HEK293 (cell line): ENCODE measurements around the gene TMEM270.

Experiments used
- CTCF ChIA-PET: fragments of 350-600 bp; formaldehyde crosslinking; extraction: SDS; loops from one replicate; lab custom pipeline; 2021; ENCODE audit warnings: antibody characterized with exemption; lab: Yijun Ruan, JAX
- POLR2A ChIA-PET: fragments of 300-600 bp; formaldehyde crosslinking; extraction: SDS; loops from one replicate; lab custom pipeline; 2020; ENCODE audit warnings: antibody characterized with exemption, inconsistent platforms; lab: Yijun Ruan, JAX
- H3K27ac ChIP-seq: fragments of 200-500 bp; sonication (Bioruptor generic); 2 replicates; pipeline ENCODE4 v1.5.1; 2014; ENCODE audit warnings: low read depth, low read length, control low read depth, inconsistent platforms; ENCODE audit errors: extremely low read depth
- H3K36me3 ChIP-seq, 2 experiments: fragments of 200-500 bp in 1 of 2; sonication (Bioruptor generic) in 1 of 2; 1 replicate in 1 of 2; 2 replicates in 1 of 2; pipeline ENCODE4 v1.5.1; 2014 to 2017; ENCODE audit warnings: inconsistent platforms in 2 of 2, low read length in 2 of 2; ENCODE audit not compliant: control insufficient read depth in 2 of 2, insufficient read depth in 1 of 2
- H3K4me1 ChIP-seq: fragments of 200-500 bp; sonication (Bioruptor generic); 2 replicates; pipeline ENCODE4 v1.5.1; 2014; ENCODE audit warnings: mild to moderate bottlenecking, low read length, inconsistent platforms; ENCODE audit not compliant: control insufficient read depth, insufficient read depth
- H3K4me3 ChIP-seq: 2 replicates; pipeline ENCODE4 v1.5.1; 2011; ENCODE audit warnings: low read depth, mild to moderate bottlenecking, control low read depth, low read length, moderate library complexity
- H3K9me3 ChIP-seq: fragments of 200-500 bp; sonication (Bioruptor generic); 2 replicates; pipeline ENCODE4 v1.5.1; 2014; ENCODE audit warnings: low read depth, low read length, inconsistent platforms; ENCODE audit not compliant: control insufficient read depth, insufficient read depth
- GFI1B ChIP-seq: fragments of 450-650 bp; formaldehyde crosslinking; IDR thresholded peaks from 2 replicates; pipeline ENCODE4 v1.5.1; 2016; ENCODE audit warnings: missing biosample characterization, missing genetic modification characterization
- INSM2 ChIP-seq: fragments of 450-650 bp; formaldehyde crosslinking; IDR thresholded peaks from 2 replicates; pipeline ENCODE4 v1.5.1; 2016; ENCODE audit warnings: missing biosample characterization, missing genetic modification characterization
- KLF17 ChIP-seq: fragments of 450-650 bp; formaldehyde crosslinking; IDR thresholded peaks from 2 replicates; pipeline ENCODE4 v1.5.1; 2016; ENCODE audit warnings: missing biosample characterization, missing genetic modification characterization
- OVOL3 ChIP-seq: fragments of 450-650 bp; formaldehyde crosslinking; IDR thresholded peaks from 2 replicates; pipeline ENCODE4 v1.5.1; 2016; ENCODE audit warnings: missing biosample characterization, missing genetic modification characterization
- PRDM1 ChIP-seq: fragments of 450-650 bp; formaldehyde crosslinking; IDR thresholded peaks from 2 replicates; pipeline ENCODE4; 2016; ENCODE audit warnings: missing biosample characterization, missing genetic modification characterization
- PRDM10 ChIP-seq: fragments of 450-650 bp; formaldehyde crosslinking; IDR thresholded peaks from 2 replicates; pipeline ENCODE4 v1.5.1; 2016; ENCODE audit warnings: missing biosample characterization, missing genetic modification characterization
- SETDB1 ChIP-seq: IDR thresholded peaks from one replicate; pipeline ENCODE4 v1.6.1; 2017; ENCODE audit warnings: mild to moderate bottlenecking, low read length, moderate library complexity, mixed read lengths; ENCODE audit not compliant: insufficient read length
- ZBTB1 ChIP-seq: fragments of 450-650 bp; formaldehyde crosslinking; IDR thresholded peaks from 2 replicates; pipeline ENCODE4 v1.5.1; 2016; ENCODE audit warnings: missing biosample characterization, missing genetic modification characterization
- ZFP69B ChIP-seq: fragments of 450-650 bp; formaldehyde crosslinking; IDR thresholded peaks from 2 replicates; pipeline ENCODE4 v1.5.1; 2016; ENCODE audit warnings: missing biosample characterization, missing genetic modification characterization
- ZNF350 ChIP-seq: fragments of 450-650 bp; formaldehyde crosslinking; IDR thresholded peaks from 2 replicates; pipeline ENCODE4 v1.5.0; 2017; ENCODE audit warnings: missing biosample characterization, mild to moderate bottlenecking, missing genetic modification characterization
- ZNF398 ChIP-seq: fragments of 450-650 bp; formaldehyde crosslinking; IDR thresholded peaks from 2 replicates; pipeline ENCODE4 v1.5.1; 2017; ENCODE audit warnings: missing biosample characterization, missing genetic modification characterization
- ZNF621 ChIP-seq: fragments of 450-650 bp; formaldehyde crosslinking; IDR thresholded peaks from 2 replicates; pipeline ENCODE4 v1.5.1; 2017; ENCODE audit warnings: missing biosample characterization, missing genetic modification characterization
- ZNF629 ChIP-seq: fragments of 450-650 bp; formaldehyde crosslinking; IDR thresholded peaks from 2 replicates; pipeline ENCODE4 v1.5.1; 2017; ENCODE audit warnings: missing biosample characterization, missing genetic modification characterization
- ZNF76 ChIP-seq: fragments of 450-650 bp; formaldehyde crosslinking; IDR thresholded peaks from 2 replicates; pipeline ENCODE4; 2016; ENCODE audit warnings: low read depth, missing biosample characterization, missing genetic modification characterization, borderline replicate concordance

Gene TMEM270

GRCh38 chr7:73894733-73895551 lies 34.0 kb downstream of the TMEM270 start:
- H3K4me1 ChIP-seq = no peaks in the 10 kb centered on the region
- CTCF ChIA-PET = interaction anchor here (0.6 to 1.2 kb wide), 3 partner anchors 130 to 158 kb away, joined by 3 read pairs; no protein-coding TSS in a partner anchor
- no peak overlapping the region for H3K4me3 ChIP-seq
- H3K9me3 ChIP-seq = no peaks in the 10 kb centered on the region
- H3K27ac ChIP-seq = no peak overlapping the region
- TF ChIP-seq OVOL3 (tag by site-specific recombination) = no peak
- TF ChIP-seq ZNF398 = no peak
- TF ChIP-seq PRDM10 (tag by site-specific recombination) = no peak
- no peak for TF ChIP-seq ZNF76 (tag by site-specific recombination)
- no peak for TF ChIP-seq ZFP69B (tag by site-specific recombination)
- no peak for TF ChIP-seq KLF17 (tag by site-specific recombination)
- TF ChIP-seq PRDM1 (tag by site-specific recombination) = no peak
- POLR2A ChIA-PET = interaction anchor here (0.6 kb wide), 1 partner anchor 125 kb away, joined by 4 read pairs; no protein-coding TSS in a partner anchor
- no peaks in the 10 kb centered on the region for H3K36me3 ChIP-seq

GRCh38 chr7:73895626-73896025 lies 34.7 kb downstream of the TMEM270 start:
- no peaks in the 10 kb centered on the region for H3K9me3 ChIP-seq
- ChIA-PET POLR2A (no interaction called here), CTCF (interaction anchor here (0.7 to 1.2 kb wide), 2 partner anchors 129 to 134 kb away, joined by 3 read pairs; no protein-coding TSS in a partner anchor)
- no peaks in the 10 kb centered on the region for H3K4me1 ChIP-seq
- peak; percentile 46 for TF ChIP-seq SETDB1
- no peak for TF ChIP-seq ZBTB1
- no peaks in the 10 kb centered on the region for H3K36me3 ChIP-seq
- H3K4me3 ChIP-seq = no peak overlapping the region
- no peak overlapping the region for H3K27ac ChIP-seq

- no peaks in the 10 kb centered on the region for H3K4me1 ChIP-seq
- no peaks in the 10 kb centered on the region for H3K9me3 ChIP-seq
- ChIA-PET CTCF (interaction anchor here (0.7 to 1.0 kb wide), 2 partner anchors 10 to 181 kb away, joined by 3 to 4 read pairs; no protein-coding TSS in a partner anchor), POLR2A (interaction anchor here (0.6 kb wide), 1 partner anchor 124 kb away, joined by 8 read pairs; no protein-coding TSS in a partner anchor)
- no peaks in the 10 kb centered on the region for H3K36me3 ChIP-seq
- TF ChIP-seq OVOL3 (tag by site-specific recombination) = no peak
- no peak overlapping the region for H3K27ac ChIP-seq
- H3K4me3 ChIP-seq = no peak overlapping the region
These were observed 35.5 kb downstream of the TMEM270 start for GRCh38 chr7:73896454-73896853.

GRCh38 chr7:73899731-73900142 lies 38.8 kb downstream of the TMEM270 start:
- H3K4me1 ChIP-seq = no peaks in the 10 kb centered on the region
- ChIA-PET CTCF (no interaction called here), POLR2A (no interaction called here)
- no peak overlapping the region for H3K4me3 ChIP-seq
- H3K36me3 ChIP-seq = no peaks in the 10 kb centered on the region
- H3K9me3 ChIP-seq = no peaks in the 10 kb centered on the region
- no peak overlapping the region for H3K27ac ChIP-seq
- TF ChIP-seq ZNF621 (tag by site-specific recombination) = no peak
- TF ChIP-seq GFI1B (tag by site-specific recombination) = no peak
- TF ChIP-seq ZNF629 = no peak
- no peak for TF ChIP-seq KLF17 (tag by site-specific recombination)
- no peak for TF ChIP-seq INSM2 (tag by site-specific recombination)
- TF ChIP-seq ZNF350 = no peak
